Effector CD8-positive, alpha-beta T cell (primary cell): ENCODE results near the gene IL20RB.
"Not testable (repeated sequence)": the region's sequence is repeated elsewhere in the genome, so short reads cannot be mapped to it uniquely, and the experiment has no call there.

Experiments
- DNase-seq: peaks from one replicate; lab custom pipeline; 2025; lab: John Stamatoyannopoulos, UW

The IL20RB gene

GRCh38 chr3:136943436-136943835 is 14.3 kb upstream of the IL20RB start:
- DNase-seq = no peak

- no peak for DNase-seq
These were observed 10.8 kb upstream of the IL20RB start for GRCh38 chr3:136946978-136947377.

GRCh38 chr3:136947477-136947876 is 10.3 kb upstream of the IL20RB start:
- no peak for DNase-seq

- no peak for DNase-seq
These were observed 8.6 kb upstream of the IL20RB start for GRCh38 chr3:136949146-136949545.

GRCh38 chr3:136949708-136950107 is 8.1 kb upstream of the IL20RB start:
- DNase-seq = no peak

GRCh38 chr3:136950623-136951022 is 7.2 kb upstream of the IL20RB start:
- DNase-seq = no peak

- no peak for DNase-seq
These were observed 5.5 kb upstream of the IL20RB start for GRCh38 chr3:136952292-136952691.

- no peak for DNase-seq
These were observed 3.5 kb upstream of the IL20RB start for GRCh38 chr3:136954251-136954650.

- no peak for DNase-seq
These were observed 2.6 kb upstream of the IL20RB start for GRCh38 chr3:136954980-136955780.

GRCh38 chr3:136955813-136956212 is 2.0 kb upstream of the IL20RB start:
- DNase-seq = no peak

GRCh38 chr3:136956971-136957370 is 812 bp upstream of the IL20RB start:
- DNase-seq = no peak

- DNase-seq = no peak
These were observed 1.2 kb downstream of the IL20RB start for GRCh38 chr3:136958939-136959338.

GRCh38 chr3:136959599-136959998 is 1.8 kb downstream of the IL20RB start:
- no peak for DNase-seq

GRCh38 chr3:136960838-136961836 is 3.4 kb downstream of the IL20RB start:
- DNase-seq = no peak

- no peak for DNase-seq
These were observed 5.1 kb downstream of the IL20RB start for GRCh38 chr3:136962927-136963326.

- DNase-seq = not testable (repeated sequence)
These were observed 11.8 kb downstream of the IL20RB start for GRCh38 chr3:136969539-136969938.

- no peak for DNase-seq
These were observed 15.6 kb downstream of the IL20RB start for GRCh38 chr3:136973352-136973751.

GRCh38 chr3:136974670-136975069 is 16.9 kb downstream of the IL20RB start:
- no peak for DNase-seq

- no peak for DNase-seq
These were observed 21.4 kb downstream of the IL20RB start for GRCh38 chr3:136979204-136979603.

- DNase-seq = no peak
These were observed 21.9 kb downstream of the IL20RB start for GRCh38 chr3:136979684-136980083.

- DNase-seq = no peak
These were observed 24.2 kb downstream of the IL20RB start for GRCh38 chr3:136982033-136982432.

GRCh38 chr3:136982520-136983138 is 24.8 kb downstream of the IL20RB start:
- DNase-seq = no peak
